ENCODE measurements around the gene SCG3. TPM values are rescaled to one million over a fixed set of nuclear protein-coding genes. Genes with fewer than 3 reads are reported as not detected.

Gene SCG3
- total and polyA plus RNA-seq, 2 experiments from 2014 or later, result not detected

GRCh38 chr15:51739061-51739712 lies 57.9 kb downstream of the SCG3 start:
- Histone ChIP-seq H3K4me3 (no peak overlapping the region), H3K9me3 (ENCODE audit: low read depth) (no peaks in the 10 kb centered on the region), H3K36me3 (no peaks in the 10 kb centered on the region), H3K4me1 (ENCODE audit: low read depth) (no peaks in the 10 kb centered on the region), H3K27ac (no peak overlapping the region), H3K27me3 (peaks cover 48% of the 10 kb centered on the region)
- no peak for DNase-seq (ENCODE audit: low read depth in 1 of 2, low spot score in 1 of 2)
- no peak for TF ChIP-seq CTCF (IDR thresholded peaks at IDR 0.05; ENCODE audit: low read depth, low read length)

DNA sequence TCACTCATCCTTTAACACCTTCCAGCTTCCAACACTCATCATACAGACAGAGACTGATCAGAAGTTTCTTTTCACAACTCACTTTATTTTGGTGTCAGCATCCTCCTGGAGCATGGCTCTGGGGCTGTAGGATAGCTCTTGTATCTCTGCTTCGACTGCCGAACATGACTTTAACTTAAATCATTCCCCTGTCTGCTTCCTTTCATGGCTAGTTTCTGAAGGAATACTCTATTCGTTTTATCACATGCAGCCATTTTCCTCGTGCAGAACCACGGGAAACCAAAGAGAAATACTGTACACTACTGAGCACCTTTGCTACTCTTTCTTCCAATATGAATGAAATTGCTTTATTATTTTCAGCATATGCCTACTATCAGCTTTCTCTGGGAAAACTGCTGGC lies 68.0 kb downstream of the SCG3 start:
- H3K27me3 ChIP-seq, result peaks cover 82% of the 10 kb centered on the region
- no peak overlapping the region for H3K4me3 ChIP-seq
- DNase-seq (ENCODE audit: low read depth in 1 of 2, low spot score in 1 of 2), result no peak
- H3K27ac ChIP-seq, result no peak overlapping the region
- H3K9me3 ChIP-seq (ENCODE audit: low read depth), result no peaks in the 10 kb centered on the region
- TF ChIP-seq CTCF (IDR thresholded peaks at IDR 0.05; ENCODE audit: low read depth, low read length), result no peak
- no peaks in the 10 kb centered on the region for H3K36me3 ChIP-seq
- no peaks in the 10 kb centered on the region for H3K4me1 ChIP-seq (ENCODE audit: low read depth)

- Histone ChIP-seq H3K4me3 (no peak overlapping the region), H3K27me3 (peaks cover 82% of the 10 kb centered on the region), H3K9me3 (ENCODE audit: low read depth) (no peaks in the 10 kb centered on the region), H3K27ac (no peak overlapping the region), H3K36me3 (no peaks in the 10 kb centered on the region), H3K4me1 (ENCODE audit: low read depth) (no peaks in the 10 kb centered on the region)
- DNase-seq (ENCODE audit: low read depth in 1 of 2, low spot score in 1 of 2), result no peak
- TF ChIP-seq CTCF (IDR thresholded peaks at IDR 0.05; ENCODE audit: low read depth, low read length), result no peak
Measured at GRCh38 chr15:51750186-51750585, 68.9 kb downstream of the SCG3 start.

- H3K4me3 ChIP-seq, result peak within 1 kb of the TSS; percentile 91
- H3K27me3 ChIP-seq, result peaks cover 82% of the 10 kb centered on the region
- TF ChIP-seq CTCF (IDR thresholded peaks at IDR 0.05; ENCODE audit: low read depth, low read length), result no peak
- H3K4me1 ChIP-seq (ENCODE audit: low read depth), result no peaks in the 10 kb centered on the region
- no peak within 1 kb of the TSS for H3K27ac ChIP-seq
- H3K9me3 ChIP-seq (ENCODE audit: low read depth), result no peaks in the 10 kb centered on the region
- H3K36me3 ChIP-seq, result no peaks in the 10 kb centered on the region
- DNase-seq (ENCODE audit: low read depth in 1 of 2, low spot score in 1 of 2), result peak; percentile 49 to 63
Measured at GRCh38 chr15:51750792-51751696, 69.7 kb downstream of the SCG3 start, which contains the start of gene TMOD2. TMOD2 (plus strand) TSS chr15:51751597; CDS start chr15:51766442, 14,845 bp downstream.

DNA sequence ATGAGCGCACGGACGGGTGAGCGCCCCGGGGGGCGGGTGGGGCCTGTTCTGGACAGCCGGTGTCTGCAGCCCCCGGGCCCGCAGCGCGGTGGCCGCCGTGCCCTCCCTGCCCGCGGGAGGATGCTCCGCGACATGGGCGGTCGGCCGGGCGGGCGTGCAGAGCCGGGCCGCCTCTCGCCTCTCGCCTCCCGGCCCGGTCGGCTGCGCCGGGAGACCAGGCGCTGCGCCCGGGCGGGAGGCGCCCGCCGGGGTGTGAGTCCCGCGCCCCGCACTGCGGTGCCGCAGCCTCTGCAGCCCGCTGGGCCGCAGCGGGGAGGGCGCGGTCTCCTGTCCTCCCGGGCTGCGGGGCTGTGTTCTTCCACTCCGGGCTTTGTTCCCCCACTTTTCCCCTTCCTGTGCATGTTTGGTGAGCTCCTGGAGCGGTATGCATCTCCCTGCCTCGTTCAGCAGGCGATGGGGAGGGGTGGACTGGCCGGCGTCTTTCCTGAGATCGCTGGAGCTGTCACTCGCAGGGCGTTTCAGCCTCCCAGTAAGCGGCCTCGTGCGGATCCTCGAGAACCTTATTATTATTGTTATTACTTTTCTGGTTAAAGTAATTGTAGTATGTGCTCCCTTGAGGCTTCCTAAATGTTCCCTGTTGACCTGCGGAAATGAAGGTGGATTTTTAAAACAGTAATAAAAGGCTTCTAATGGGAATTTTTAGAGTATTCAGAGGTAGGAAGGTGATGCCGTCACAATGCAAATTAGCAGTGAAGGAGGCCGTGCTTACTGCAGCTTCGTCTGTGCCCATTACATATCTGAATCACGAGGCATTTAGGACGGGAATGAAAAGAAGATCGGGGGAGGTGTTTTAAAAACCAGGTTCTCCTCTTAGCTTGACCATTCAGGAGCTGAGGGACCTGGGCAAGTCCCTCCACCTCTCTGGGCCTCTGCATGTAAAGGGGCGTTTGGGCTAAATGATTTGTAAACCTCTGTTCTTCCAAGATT lies 70.7 kb downstream of the SCG3 start:
- Histone ChIP-seq H3K36me3 (no peaks in the 10 kb centered on the region), H3K27me3 (peaks cover 78% of the 10 kb centered on the region), H3K9me3 (ENCODE audit: low read depth) (no peaks in the 10 kb centered on the region), H3K4me3 (peak overlapping the region; percentile 91), H3K4me1 (ENCODE audit: low read depth) (no peaks in the 10 kb centered on the region), H3K27ac (no peak overlapping the region)
- no peak for TF ChIP-seq CTCF (IDR thresholded peaks at IDR 0.05; ENCODE audit: low read depth, low read length)
- DNase-seq (ENCODE audit: low read depth in 1 of 2, low spot score in 1 of 2), result peak; percentile 54 to 57
